Neural cell (in vitro differentiated cells): ENCODE measurements around the gene TMOD1. TPM values are rescaled to one million over a fixed set of nuclear protein-coding genes. Genes with fewer than 3 reads are reported as not detected.

Experiments used
- H2AFZ ChIP-seq: fragments of 200-600, 300-800 bp; sonication (generic), shearing (Covaris generic); 2 replicates; pipeline ENCODE4 v1.6.0; 2014; ENCODE audit warnings: low read depth, mild to moderate bottlenecking, antibody characterized with exemption, low read length, moderate library complexity
- H3F3A ChIP-seq: fragments of 200-600 bp; shearing (Covaris generic); 2 replicates; pipeline ENCODE4 v1.6.1; 2016; ENCODE audit warnings: mild to moderate bottlenecking, moderate library complexity, mixed read lengths, antibody characterized with exemption, low read length; ENCODE audit not compliant: insufficient read depth, poor library complexity, severe bottlenecking
- H3K27ac ChIP-seq: fragments of 200-600, 300-800 bp; sonication (generic), shearing (Covaris generic); 2 replicates; pipeline ENCODE4 v1.5.1; 2014; ENCODE audit warnings: mild to moderate bottlenecking, low read length, moderate library complexity
- H3K27me3 ChIP-seq: fragments of 300-800, 200-600 bp; sonication (generic), shearing (Covaris generic); 2 replicates; pipeline ENCODE4 v1.6.0; 2014; ENCODE audit warnings: mild to moderate bottlenecking, low read depth, low read length, moderate library complexity; ENCODE audit not compliant: insufficient read depth
- H3K36me3 ChIP-seq: fragments of 300-800, 200-600 bp; sonication (generic), shearing (Covaris generic); 2 replicates; pipeline ENCODE4 v1.5.1; 2014; ENCODE audit warnings: mild to moderate bottlenecking, antibody characterized with exemption, low read length, moderate library complexity; ENCODE audit not compliant: insufficient read depth
- H3K4me2 ChIP-seq: fragments of 300-800, 200-600 bp; sonication (generic), shearing (Covaris generic); 2 replicates; pipeline ENCODE4 v1.6.0; 2014; ENCODE audit warnings: mild to moderate bottlenecking, low read length
- H3K4me3 ChIP-seq: fragments of 300-800, 200-600 bp; sonication (generic), shearing (Covaris generic); 2 replicates; pipeline ENCODE4 v1.5.1; 2014; ENCODE audit warnings: mild to moderate bottlenecking, low read length, moderate library complexity
- H3K79me2 ChIP-seq: fragments of 200-600 bp; shearing (Covaris generic); replicated peaks from 2 replicates; pipeline ENCODE4 v1.6.0; 2014; ENCODE audit warnings: mild to moderate bottlenecking, low read length, moderate library complexity; ENCODE audit not compliant: insufficient read depth
- H3K9ac ChIP-seq: fragments of 300-800, 200-600 bp; sonication (generic), shearing (Covaris generic); 2 replicates; pipeline ENCODE4 v1.6.1; 2016; ENCODE audit warnings: mild to moderate bottlenecking, low read length, mixed read lengths
- H3K9me2 ChIP-seq: fragments of 200-600 bp; shearing (Covaris generic); 2 replicates; pipeline ENCODE4 v1.6.1; 2016; ENCODE audit warnings: mild to moderate bottlenecking, low read length, mixed read lengths; ENCODE audit not compliant: insufficient read depth
- H3K9me3 ChIP-seq: fragments of 200-600, 300-800 bp; sonication (generic), shearing (Covaris generic); 2 replicates; pipeline ENCODE4 v1.6.1; 2016; ENCODE audit warnings: mild to moderate bottlenecking, mixed run types, low read length, moderate library complexity, mixed read lengths
- H4K20me1 ChIP-seq: fragments of 200-600 bp; shearing (Covaris generic); 2 replicates; pipeline ENCODE4 v1.6.1; 2016; ENCODE audit warnings: mild to moderate bottlenecking, mixed run types; ENCODE audit not compliant: insufficient read depth
- EP300 ChIP-seq: fragments of 450-650 bp; conservative IDR thresholded peaks from 2 replicates; pipeline ENCODE4 v1.6.1; 2014; ENCODE audit warnings: antibody characterized with exemption, mild to moderate bottlenecking, moderate library complexity; ENCODE audit not compliant: poor library complexity, severe bottlenecking
- EZH2 ChIP-seq: fragments of 200-600, 300-800 bp; shearing (Covaris generic), sonication (generic); IDR thresholded peaks from 2 replicates; pipeline ENCODE4 v1.6.1; 2014; ENCODE audit warnings: antibody characterized with exemption, low read length, borderline replicate concordance, mild to moderate bottlenecking; ENCODE audit not compliant: insufficient read depth, poor library complexity, severe bottlenecking
- MXI1 ChIP-seq: fragments of 450-650 bp; conservative IDR thresholded peaks from 2 replicates; pipeline ENCODE4 v1.6.1; 2014; ENCODE audit warnings: antibody characterized with exemption, mild to moderate bottlenecking; ENCODE audit not compliant: poor library complexity, severe bottlenecking
- POLR2AphosphoS5 ChIP-seq: IDR thresholded peaks from 2 replicates; pipeline ENCODE4 v1.6.1; 2012
- RAD21 ChIP-seq: fragments of 450-650 bp; conservative IDR thresholded peaks from 2 replicates; pipeline ENCODE4 v1.6.1; 2014; ENCODE audit warnings: antibody characterized with exemption, mild to moderate bottlenecking, moderate library complexity
- SMC3 ChIP-seq: fragments of 450-650 bp; conservative IDR thresholded peaks from 2 replicates; pipeline ENCODE4 v1.6.1; 2014; ENCODE audit warnings: antibody characterized with exemption, mild to moderate bottlenecking, moderate library complexity; ENCODE audit not compliant: poor library complexity
- TAF1 ChIP-seq: IDR thresholded peaks from 2 replicates; pipeline ENCODE4 v1.6.1; 2012; ENCODE audit warnings: low read depth
- polyA plus RNA-seq: library from polyadenylated mRNA; depleted of rRNA; stranded (reverse); fragments of >200 nt; gene quantifications from 2 replicates; pipeline ENCODE4 v1.2.3, GENCODE V29; 2014
- TF ChIP-seq, protein P1 (sequence below): fragments of 450-650 bp; IDR thresholded peaks from 2 replicates; pipeline ENCODE4 v1.5.1; 2014; ENCODE audit warnings: antibody characterized with exemption, mild to moderate bottlenecking, moderate library complexity; ENCODE audit not compliant: poor library complexity, severe bottlenecking
- TF ChIP-seq, protein P2 (sequence below): IDR thresholded peaks from 2 replicates; pipeline ENCODE4 v1.6.1; 2012; ENCODE audit warnings: borderline replicate concordance

Gene TMOD1
- polyA plus RNA-seq, 1 donor from 2014 or later, result 0.17 TPM

DNA sequence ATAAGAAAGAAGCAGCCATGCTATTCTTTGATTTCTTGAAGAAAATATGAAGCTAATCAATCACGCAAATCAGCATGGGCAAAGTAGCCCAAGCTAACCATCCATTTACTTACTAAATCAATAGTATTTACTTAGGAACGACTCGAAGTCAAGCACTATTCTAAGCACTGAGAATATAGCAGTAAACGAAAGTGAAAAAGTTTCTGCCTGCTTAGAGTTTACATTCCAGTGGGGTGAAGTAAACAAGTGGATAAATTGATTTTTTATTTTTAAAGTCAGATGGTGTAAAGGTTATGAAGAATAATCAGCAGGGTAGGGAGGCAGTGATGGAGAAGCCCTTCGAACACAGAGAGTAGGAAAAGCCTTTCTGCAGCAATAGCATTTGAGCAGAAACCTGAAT is 126.2 kb downstream of the TMOD1 start:
- Histone ChIP-seq H4K20me1 (no peaks in the 10 kb centered on the region), H3K4me3 (no peak overlapping the region), H3K4me2 (no peak overlapping the region), H3K9me3 (no peaks in the 10 kb centered on the region), H3K9ac (no peak overlapping the region), H3F3A (peaks cover 7% of the 10 kb centered on the region), H3K27me3 (no peaks in the 10 kb centered on the region), H3K36me3 (peaks cover 6% of the 10 kb centered on the region), H2AFZ (no peak overlapping the region), H3K79me2 (peaks cover 61% of the 10 kb centered on the region), H3K9me2 (no peaks in the 10 kb centered on the region), H3K27ac (no peak overlapping the region)
- TF ChIP-seq SMC3 (no peak), EZH2 (no peak), EP300 (no peak), POLR2AphosphoS5 (no peak), TAF1 (no peak), RAD21 (no peak), MXI1 (no peak)
- TF ChIP-seq, protein P1, sequence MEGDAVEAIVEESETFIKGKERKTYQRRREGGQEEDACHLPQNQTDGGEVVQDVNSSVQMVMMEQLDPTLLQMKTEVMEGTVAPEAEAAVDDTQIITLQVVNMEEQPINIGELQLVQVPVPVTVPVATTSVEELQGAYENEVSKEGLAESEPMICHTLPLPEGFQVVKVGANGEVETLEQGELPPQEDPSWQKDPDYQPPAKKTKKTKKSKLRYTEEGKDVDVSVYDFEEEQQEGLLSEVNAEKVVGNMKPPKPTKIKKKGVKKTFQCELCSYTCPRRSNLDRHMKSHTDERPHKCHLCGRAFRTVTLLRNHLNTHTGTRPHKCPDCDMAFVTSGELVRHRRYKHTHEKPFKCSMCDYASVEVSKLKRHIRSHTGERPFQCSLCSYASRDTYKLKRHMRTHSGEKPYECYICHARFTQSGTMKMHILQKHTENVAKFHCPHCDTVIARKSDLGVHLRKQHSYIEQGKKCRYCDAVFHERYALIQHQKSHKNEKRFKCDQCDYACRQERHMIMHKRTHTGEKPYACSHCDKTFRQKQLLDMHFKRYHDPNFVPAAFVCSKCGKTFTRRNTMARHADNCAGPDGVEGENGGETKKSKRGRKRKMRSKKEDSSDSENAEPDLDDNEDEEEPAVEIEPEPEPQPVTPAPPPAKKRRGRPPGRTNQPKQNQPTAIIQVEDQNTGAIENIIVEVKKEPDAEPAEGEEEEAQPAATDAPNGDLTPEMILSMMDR, result no peak
- TF ChIP-seq, protein P2, sequence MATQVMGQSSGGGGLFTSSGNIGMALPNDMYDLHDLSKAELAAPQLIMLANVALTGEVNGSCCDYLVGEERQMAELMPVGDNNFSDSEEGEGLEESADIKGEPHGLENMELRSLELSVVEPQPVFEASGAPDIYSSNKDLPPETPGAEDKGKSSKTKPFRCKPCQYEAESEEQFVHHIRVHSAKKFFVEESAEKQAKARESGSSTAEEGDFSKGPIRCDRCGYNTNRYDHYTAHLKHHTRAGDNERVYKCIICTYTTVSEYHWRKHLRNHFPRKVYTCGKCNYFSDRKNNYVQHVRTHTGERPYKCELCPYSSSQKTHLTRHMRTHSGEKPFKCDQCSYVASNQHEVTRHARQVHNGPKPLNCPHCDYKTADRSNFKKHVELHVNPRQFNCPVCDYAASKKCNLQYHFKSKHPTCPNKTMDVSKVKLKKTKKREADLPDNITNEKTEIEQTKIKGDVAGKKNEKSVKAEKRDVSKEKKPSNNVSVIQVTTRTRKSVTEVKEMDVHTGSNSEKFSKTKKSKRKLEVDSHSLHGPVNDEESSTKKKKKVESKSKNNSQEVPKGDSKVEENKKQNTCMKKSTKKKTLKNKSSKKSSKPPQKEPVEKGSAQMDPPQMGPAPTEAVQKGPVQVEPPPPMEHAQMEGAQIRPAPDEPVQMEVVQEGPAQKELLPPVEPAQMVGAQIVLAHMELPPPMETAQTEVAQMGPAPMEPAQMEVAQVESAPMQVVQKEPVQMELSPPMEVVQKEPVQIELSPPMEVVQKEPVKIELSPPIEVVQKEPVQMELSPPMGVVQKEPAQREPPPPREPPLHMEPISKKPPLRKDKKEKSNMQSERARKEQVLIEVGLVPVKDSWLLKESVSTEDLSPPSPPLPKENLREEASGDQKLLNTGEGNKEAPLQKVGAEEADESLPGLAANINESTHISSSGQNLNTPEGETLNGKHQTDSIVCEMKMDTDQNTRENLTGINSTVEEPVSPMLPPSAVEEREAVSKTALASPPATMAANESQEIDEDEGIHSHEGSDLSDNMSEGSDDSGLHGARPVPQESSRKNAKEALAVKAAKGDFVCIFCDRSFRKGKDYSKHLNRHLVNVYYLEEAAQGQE, result no peak

- no peaks in the 10 kb centered on the region for H3K9me2 ChIP-seq
- no peak overlapping the region for H3K4me3 ChIP-seq
- H3K9me3 ChIP-seq, result no peaks in the 10 kb centered on the region
- no peak overlapping the region for H2AFZ ChIP-seq
- H4K20me1 ChIP-seq, result no peaks in the 10 kb centered on the region
- H3K79me2 ChIP-seq, result peaks cover 61% of the 10 kb centered on the region
- no peak overlapping the region for H3K9ac ChIP-seq
- peaks cover 6% of the 10 kb centered on the region for H3K36me3 ChIP-seq
- H3K27ac ChIP-seq, result no peak overlapping the region
- peaks cover 7% of the 10 kb centered on the region for H3F3A ChIP-seq
- TF ChIP-seq SMC3 (no peak), RAD21 (no peak), EZH2 (no peak), POLR2AphosphoS5 (no peak), MXI1 (no peak), EP300 (no peak), TAF1 (no peak)
- TF ChIP-seq, protein P2, result no peak
- TF ChIP-seq, protein P1, result no peak
- H3K27me3 ChIP-seq, result no peaks in the 10 kb centered on the region
- no peak overlapping the region for H3K4me2 ChIP-seq
Measured at GRCh38 chr9:97628668-97629067, 127.2 kb downstream of the TMOD1 start.
